OCI-LY7 (cell line): ENCODE measurements around the gene DBNDD1. TPM values are rescaled to one million over a fixed set of nuclear protein-coding genes. Genes with fewer than 3 reads are reported as not detected.

Source experiments
- BruUV-seq: library from RNA; stranded (reverse); fragments of 400-500 nt; replicated peaks from 2 replicates; lab custom pipeline; 2021; lab: Mats Ljungman, UMichigan
- CTCF ChIA-PET: fragments of 300-600 bp; sonication (Branson Sonifier 250); formaldehyde crosslinking; loops from one replicate; lab custom pipeline; 2022; ENCODE audit warnings: antibody characterized with exemption; ENCODE audit not compliant: unreplicated experiment; lab: Charles Lee
- POLR2A ChIA-PET: fragments of 300-600 bp; sonication (Branson Sonifier 250); formaldehyde crosslinking; loops from one replicate; lab custom pipeline; 2022; ENCODE audit warnings: antibody characterized with exemption; lab: Charles Lee
- DNase-seq: peaks from one replicate; pipeline ENCODE4 v3.0.0-alpha.2; 2015; ENCODE audit warnings: low spot score
- H2AFZ ChIP-seq: fragments of 200-600 bp; sonication (generic), shearing (Covaris generic); 2 replicates; pipeline ENCODE4 v1.6.1; 2014; ENCODE audit warnings: mild to moderate bottlenecking, antibody characterized with exemption, low read length, moderate library complexity
- H3K27ac ChIP-seq: fragments of 200-600 bp; sonication (generic); 2 replicates; pipeline ENCODE4 v1.5.1; 2014; ENCODE audit warnings: mixed run types, low read depth, mild to moderate bottlenecking, moderate library complexity, low read length, inconsistent platforms; ENCODE audit not compliant: poor library complexity, severe bottlenecking
- H3K36me3 ChIP-seq: fragments of 200-600 bp; sonication (generic); 2 replicates; pipeline ENCODE4 v1.6.1; 2014; ENCODE audit warnings: mild to moderate bottlenecking, antibody characterized with exemption, low read length, moderate library complexity, mixed read lengths; ENCODE audit not compliant: insufficient read depth
- H3K4me1 ChIP-seq: fragments of 200-600 bp; sonication (generic); 2 replicates; pipeline ENCODE4 v1.5.1; 2014; ENCODE audit warnings: mild to moderate bottlenecking, low read length; ENCODE audit not compliant: insufficient read depth, poor library complexity, severe bottlenecking
- H3K4me2 ChIP-seq: fragments of 200-600 bp; sonication (generic); 2 replicates; pipeline ENCODE4 v1.6.1; 2014; ENCODE audit warnings: mild to moderate bottlenecking, low read length
- H3K4me3 ChIP-seq: fragments of 200-600 bp; sonication (generic); 2 replicates; pipeline ENCODE4 v1.5.1; 2014; ENCODE audit warnings: mild to moderate bottlenecking, low read depth, low read length; ENCODE audit not compliant: poor library complexity, severe bottlenecking
- H3K79me2 ChIP-seq: fragments of 200-600 bp; sonication (generic); 2 replicates; pipeline ENCODE4 v1.6.1; 2016; ENCODE audit warnings: low read depth, mild to moderate bottlenecking, low read length, moderate library complexity, mixed read lengths; ENCODE audit not compliant: insufficient read depth
- H3K9me2 ChIP-seq: fragments of 200-600 bp; sonication (generic); 2 replicates; pipeline ENCODE4 v1.6.1; 2016; ENCODE audit warnings: mild to moderate bottlenecking, low read length, mixed read lengths; ENCODE audit not compliant: insufficient read depth
- H3K9me3 ChIP-seq: fragments of 200-600 bp; sonication (generic); 2 replicates; pipeline ENCODE4 v1.6.1; 2014; ENCODE audit warnings: mild to moderate bottlenecking, mixed run types, low read length, mixed read lengths
- H4K20me1 ChIP-seq: fragments of 200-600 bp; sonication (generic); 2 replicates; pipeline ENCODE4 v1.6.1; 2014; ENCODE audit warnings: mild to moderate bottlenecking, antibody characterized with exemption, low read length, moderate library complexity, mixed read lengths; ENCODE audit not compliant: insufficient read depth
- CTCF ChIP-seq: fragments of 200-600 bp; sonication (generic); conservative IDR thresholded peaks from 2 replicates; pipeline ENCODE4 v1.5.1; 2014; ENCODE audit warnings: mild to moderate bottlenecking, antibody characterized with exemption, low read length, moderate library complexity, mixed read lengths
- EZH2phosphoT487 ChIP-seq: fragments of 200-600 bp; sonication (generic); IDR thresholded peaks from 2 replicates; pipeline ENCODE4 v1.6.1; 2018; ENCODE audit warnings: low read depth, borderline replicate concordance, mild to moderate bottlenecking, mixed run types, antibody characterized with exemption, low read length, moderate library complexity, mixed read lengths
- intact Hi-C: fragments of 100-400 bp; cut with micrococcal nuclease; formaldehyde crosslinking; loops from one replicate; pipeline ENCODE4 v1.10.0; 2022; ENCODE audit not compliant: unreplicated experiment
- total RNA-seq, 2 experiments: library from RNA; depleted of rRNA in 1 of 2; stranded (reverse); fragments of >200 nt in 1 of 2; shearing (Covaris generic) in 1 of 2; gene quantifications; 2 replicates each; pipeline ENCODE4 v1.2.3, GENCODE V29; 2014 to 2022

DBNDD1 gene
- total RNA-seq, 2 experiments from 2014 or later, result 0.57 to 0.98 TPM

DNA sequence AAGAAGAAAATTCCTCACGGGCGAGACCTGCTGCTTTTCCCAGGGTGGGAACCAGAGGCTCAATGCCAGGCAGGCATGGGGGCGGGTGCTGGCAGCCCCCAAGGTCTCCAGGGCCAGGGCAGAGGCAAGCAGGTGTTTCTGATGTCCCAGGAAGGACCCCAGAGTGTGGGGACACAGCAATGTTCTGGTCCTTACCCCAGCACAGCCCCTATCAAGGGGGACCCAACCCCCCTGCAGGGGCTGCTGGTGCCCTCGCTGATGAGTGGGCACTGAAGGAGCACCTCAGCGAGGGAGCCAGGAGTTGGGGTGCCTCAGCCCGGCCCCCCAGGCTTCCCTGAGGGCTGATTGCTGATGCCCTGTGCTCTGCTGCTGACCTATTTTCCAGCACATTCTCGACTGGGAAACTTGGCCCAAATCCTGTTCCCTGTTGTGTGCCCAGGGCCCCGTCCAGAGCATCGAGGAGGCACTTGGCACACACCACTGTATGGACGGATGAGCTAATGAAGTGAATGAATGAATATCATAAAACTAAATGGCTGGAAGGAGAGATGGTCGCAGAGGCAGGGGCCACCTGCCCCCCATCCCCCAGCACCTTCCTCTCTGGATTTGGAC is 2.8 kb downstream of the DBNDD1 start:
- Histone ChIP-seq H3K36me3 (no peaks in the 10 kb centered on the region), H3K9me3 (no peaks in the 10 kb centered on the region), H4K20me1 (no peaks in the 10 kb centered on the region), H3K79me2 (no peaks in the 10 kb centered on the region), H3K4me2 (no peak overlapping the region), H3K27ac (no peak overlapping the region), H3K4me1 (peaks cover 30% of the 10 kb centered on the region), H2AFZ (no peak overlapping the region), H3K4me3 (no peak overlapping the region), H3K9me2 (no peaks in the 10 kb centered on the region)
- ChIA-PET POLR2A (no interaction called here), CTCF (no interaction called here)
- no peak for TF ChIP-seq EZH2phosphoT487
- TF ChIP-seq CTCF, result no peak
- no peak for DNase-seq
- intact Hi-C loops, result loop anchor here (10.0 kb wide), 1 partner anchor 312 kb away; the partner anchor contains the start of gene SPATA2L
- no TSS peak for BruUV-seq

- TF ChIP-seq EZH2phosphoT487 (no peak), CTCF (no peak)
- Histone ChIP-seq H3K4me1 (peaks cover 28% of the 10 kb centered on the region), H3K4me3 (no peak overlapping the region), H2AFZ (no peak overlapping the region), H3K9me3 (no peaks in the 10 kb centered on the region), H4K20me1 (no peaks in the 10 kb centered on the region), H3K9me2 (no peaks in the 10 kb centered on the region), H3K79me2 (no peaks in the 10 kb centered on the region), H3K4me2 (no peak overlapping the region), H3K36me3 (no peaks in the 10 kb centered on the region), H3K27ac (no peak overlapping the region)
- no TSS peak for BruUV-seq
- POLR2A ChIA-PET, result no interaction called here
- intact Hi-C loops, result loop anchor here (10.0 kb wide), 1 partner anchor 311 kb away; the partner anchor contains the start of gene SPATA2L
- no peak for DNase-seq
- CTCF ChIA-PET, result no interaction called here
These were observed 3.5 kb downstream of the DBNDD1 start for GRCh38 chr16:90015586-90016338.
